ENCODE results near the gene NEDD4.
A peak's percentile ranks its signal among the peaks of the same experiment; 100 is the strongest.
"Not testable (repeated sequence)": the region's sequence is repeated elsewhere in the genome, so short reads cannot be mapped to it uniquely, and the experiment has no call there.

Gene NEDD4

DNA sequence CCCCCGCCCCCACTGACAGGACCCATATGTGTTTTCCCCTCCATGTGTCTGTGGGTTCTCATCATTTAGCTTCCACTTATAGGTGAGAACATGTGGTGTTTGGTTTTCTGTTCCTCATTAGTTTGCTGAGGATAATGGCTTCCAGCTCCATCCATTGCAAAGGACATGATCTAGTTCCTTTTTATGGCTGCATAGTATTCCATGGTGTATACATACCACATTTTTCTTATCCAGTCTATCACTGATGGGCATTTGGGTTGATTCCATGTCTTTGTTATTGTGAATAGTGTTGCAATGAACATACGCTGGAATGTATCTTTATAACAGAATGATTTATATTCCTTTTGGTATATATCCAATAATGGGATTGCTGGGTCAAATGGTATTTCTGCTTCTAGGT lies 171.7 kb downstream of the NEDD4 start:
- not testable (repeated sequence) for DNase-seq

GRCh38 chr15:55820043-55820442 lies 173.4 kb downstream of the NEDD4 start:
- DNase-seq, result no peak

DNA sequence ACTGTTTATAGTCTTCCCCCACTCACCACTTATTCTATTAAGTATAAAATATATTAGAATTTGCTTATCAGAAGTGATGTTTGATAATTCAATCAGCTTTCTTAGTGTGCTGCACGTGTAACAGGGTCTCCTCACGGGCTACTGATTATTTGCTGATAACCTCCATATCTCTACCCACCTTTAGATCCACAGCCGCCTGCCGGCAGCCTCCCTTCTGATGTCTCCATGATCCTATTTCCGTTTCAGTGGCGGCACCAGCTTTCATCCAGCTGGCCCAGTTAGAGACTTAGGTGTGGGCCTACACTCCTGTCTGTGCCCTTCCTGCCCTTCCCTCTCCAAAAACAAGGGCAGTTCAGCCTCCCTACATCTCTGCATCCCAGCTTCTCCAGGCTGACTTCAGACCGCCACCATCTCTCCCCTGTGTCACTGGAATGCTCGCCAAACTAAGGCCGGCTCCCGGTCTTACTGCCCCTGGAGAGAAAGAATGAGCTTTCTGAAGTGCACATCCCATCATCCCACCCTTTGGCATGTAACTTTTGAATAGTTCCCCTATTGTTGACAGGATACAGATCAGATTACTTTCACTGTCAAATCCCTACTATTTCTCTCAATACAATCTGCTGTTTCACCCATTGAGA lies 173.9 kb downstream of the NEDD4 start:
- no peak for DNase-seq

DNA sequence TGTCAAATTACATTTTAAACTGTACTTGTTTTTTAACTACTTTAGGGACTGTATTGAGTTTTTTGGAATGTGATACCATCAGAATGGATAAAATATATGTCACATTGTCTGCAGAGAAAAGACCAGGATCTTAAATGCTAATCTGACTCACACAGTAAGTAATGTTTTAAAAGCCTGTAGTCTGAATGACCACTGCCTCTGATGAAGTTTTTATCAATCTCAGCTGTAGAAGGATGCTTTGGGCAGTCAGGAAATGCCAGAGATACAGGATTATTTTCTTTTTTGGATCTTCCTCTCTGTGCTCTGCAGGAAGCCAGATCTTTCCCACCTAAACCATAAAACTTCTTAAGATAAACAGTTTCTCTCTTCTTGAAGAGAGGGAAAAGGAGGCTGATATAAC lies 177.4 kb downstream of the NEDD4 start:
- no peak for DNase-seq

DNA sequence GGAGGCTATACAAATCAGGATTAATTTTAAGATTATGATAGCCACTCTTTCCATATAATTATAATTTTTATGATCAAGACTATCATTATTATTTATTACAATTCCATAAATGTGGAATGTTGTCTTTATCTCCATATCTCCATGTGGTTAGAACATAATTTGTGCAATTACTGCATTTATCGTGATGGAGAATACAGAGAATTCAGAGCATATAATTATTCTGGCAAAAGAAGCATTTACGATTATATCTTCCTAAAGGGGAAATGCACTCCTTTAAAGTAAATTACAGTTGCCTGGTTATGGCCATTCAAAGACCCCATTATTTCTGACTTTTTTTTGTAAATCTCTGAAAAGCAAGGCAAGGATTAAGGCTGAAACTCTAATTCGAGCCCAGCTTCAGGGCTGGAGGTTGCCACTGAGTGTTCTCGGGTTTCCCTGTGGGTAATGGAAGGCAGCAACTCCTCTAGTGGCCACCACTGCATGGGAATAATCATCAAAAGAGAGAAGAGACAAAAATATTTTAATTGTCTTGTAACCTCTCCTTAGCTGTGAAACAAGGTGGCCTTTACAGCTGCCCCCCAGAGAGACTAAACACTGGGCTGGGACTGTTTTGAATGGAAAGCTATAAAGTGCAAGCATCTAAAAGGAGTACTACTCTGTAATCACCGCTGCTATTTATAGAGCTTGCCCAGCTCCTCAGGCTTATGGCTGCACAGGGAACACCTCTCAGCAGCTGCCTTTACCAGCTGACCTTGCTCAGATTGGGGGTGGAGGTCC lies 190.6 kb downstream of the NEDD4 start:
- no peak for DNase-seq

DNA sequence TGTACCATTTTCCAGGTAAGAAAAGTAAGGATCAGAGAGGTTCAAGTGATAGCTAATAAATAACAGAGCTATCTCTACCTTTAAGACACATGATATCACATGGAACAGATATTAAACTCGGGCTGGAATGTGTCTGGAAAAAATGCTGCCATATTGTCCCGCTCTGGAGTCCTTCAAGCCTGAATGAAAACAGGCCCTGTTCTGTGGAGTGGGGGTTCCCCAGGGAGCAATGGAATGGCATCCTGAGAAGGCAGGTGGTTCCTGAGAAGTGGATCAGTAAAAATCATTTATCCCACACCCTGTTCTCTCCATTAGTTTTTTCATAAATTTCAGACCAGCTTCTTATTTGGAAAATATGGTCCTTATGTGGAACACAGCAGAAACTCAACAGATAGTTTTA lies 193.2 kb downstream of the NEDD4 start:
- no peak for DNase-seq

DNA sequence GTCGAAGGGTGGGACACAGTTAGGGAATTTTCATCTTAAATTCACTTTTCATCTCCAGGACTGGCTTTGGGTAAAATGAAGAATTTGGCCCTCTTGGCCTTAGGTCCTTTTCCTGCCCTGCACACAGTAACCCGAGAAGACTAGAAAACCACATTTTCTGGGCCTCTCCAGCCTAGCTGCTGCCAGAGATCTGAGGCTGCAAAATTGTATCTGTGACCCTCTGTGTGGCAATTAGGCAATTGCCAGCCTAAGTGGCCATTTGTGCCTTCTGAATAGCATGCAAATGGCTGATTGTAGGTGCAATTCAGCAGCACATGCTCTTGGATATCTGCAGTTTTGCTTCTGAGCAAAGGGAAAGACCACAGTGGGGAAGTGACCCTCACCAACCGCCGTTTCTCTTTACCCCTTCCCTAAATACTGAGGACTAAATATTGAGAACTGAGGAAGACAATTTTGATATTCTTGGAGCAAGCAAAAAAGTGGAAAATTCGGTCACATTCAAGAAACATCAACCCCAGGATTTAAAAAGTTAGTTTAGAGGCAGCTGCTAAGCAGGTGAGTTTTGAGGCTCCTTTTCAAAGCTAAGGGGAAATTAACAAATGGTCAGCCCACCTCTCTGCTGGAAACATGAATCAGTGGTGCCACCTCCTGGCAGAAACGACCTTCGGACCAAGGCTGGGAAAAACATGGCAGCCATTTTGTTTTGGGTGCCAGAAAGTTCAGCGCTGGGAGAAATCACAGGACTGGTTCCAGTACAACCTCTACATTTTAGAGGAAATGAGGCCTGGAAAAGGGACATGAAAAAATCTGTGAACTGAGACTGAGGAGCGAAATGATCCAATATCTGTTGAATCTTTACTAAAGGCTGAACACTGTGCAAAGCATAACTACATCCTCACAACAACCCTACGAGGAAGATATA lies 193.9 kb downstream of the NEDD4 start:
- DNase-seq, result peak; percentile 57

GRCh38 chr15:55796321-55796965 lies 197.0 kb downstream of the NEDD4 start:
- DNase-seq, result peak; percentile 28

- DNase-seq, result no peak
These were observed 198.4 kb downstream of the NEDD4 start for GRCh38 chr15:55795031-55795430.

- DNase-seq, result peak; percentile 20
These were observed 201.6 kb downstream of the NEDD4 start for GRCh38 chr15:55791551-55792400.

GRCh38 chr15:55789066-55789660 lies 204.2 kb downstream of the NEDD4 start:
- DNase-seq, result peak; percentile 54

- no peak for DNase-seq
These were observed 207.1 kb downstream of the NEDD4 start for GRCh38 chr15:55786341-55786740.

- DNase-seq, result not testable (repeated sequence)
These were observed 207.8 kb downstream of the NEDD4 start for GRCh38 chr15:55785593-55785992.

- no peak for DNase-seq
These were observed 209.1 kb downstream of the NEDD4 start for GRCh38 chr15:55784286-55784685.

DNA sequence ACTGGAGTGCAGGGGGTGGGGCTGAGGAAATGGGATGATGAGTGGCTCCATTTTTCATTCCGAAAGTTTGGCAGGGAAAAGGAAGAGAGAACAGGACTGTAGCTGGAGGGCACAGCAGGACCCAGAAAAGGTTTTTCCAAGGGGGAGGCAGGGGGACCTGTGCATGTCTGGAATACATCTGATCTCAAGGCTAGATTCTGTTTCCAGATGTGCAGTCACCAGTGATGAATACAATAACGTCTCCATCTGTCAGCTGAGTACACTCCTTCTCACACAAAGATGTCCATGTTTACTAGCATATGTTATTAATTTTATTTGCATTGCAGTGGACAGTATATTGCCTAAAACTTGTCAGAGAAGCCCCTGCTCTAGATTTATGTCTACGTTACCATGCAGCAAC lies 210.5 kb downstream of the NEDD4 start:
- no peak for DNase-seq

DNA sequence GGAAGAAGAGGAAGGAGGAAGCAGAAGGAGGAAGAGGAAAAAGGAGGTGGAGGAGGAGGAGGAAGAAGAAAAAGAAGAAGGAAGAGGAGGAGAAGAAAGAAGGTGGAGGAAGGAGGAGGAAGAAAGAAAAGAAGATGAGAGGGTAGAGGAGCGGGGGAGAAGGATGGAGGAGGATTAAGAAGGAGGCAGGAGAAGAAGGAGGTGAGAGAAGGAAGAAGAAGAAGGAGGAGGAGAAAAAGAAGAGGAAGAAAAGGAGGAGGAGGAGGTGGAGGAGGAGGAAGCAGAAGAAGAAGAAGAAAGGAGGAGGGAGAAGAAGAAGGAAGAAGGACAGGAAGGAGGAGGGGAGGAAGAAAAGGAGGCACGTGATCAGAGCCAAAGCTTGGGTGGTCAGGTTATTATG lies 213.1 kb downstream of the NEDD4 start:
- no peak for DNase-seq

GRCh38 chr15:55778932-55779331 lies 214.5 kb downstream of the NEDD4 start:
- no peak for DNase-seq
